Measurements from ENCODE around the gene DDI1.
"Not testable (repeated sequence)": the region's sequence is repeated elsewhere in the genome, so short reads cannot be mapped to it uniquely, and the experiment has no call there.

The DDI1 gene

GRCh38 chr11:104043142-104043541 is 6.7 kb downstream of the DDI1 start:
- no peak for DNase-seq

- no peak for DNase-seq
Observed at GRCh38 chr11:104043678-104044239, 7.3 kb downstream of the DDI1 start.

GRCh38 chr11:104046331-104046730 is 9.9 kb downstream of the DDI1 start:
- DNase-seq = no peak

DNA sequence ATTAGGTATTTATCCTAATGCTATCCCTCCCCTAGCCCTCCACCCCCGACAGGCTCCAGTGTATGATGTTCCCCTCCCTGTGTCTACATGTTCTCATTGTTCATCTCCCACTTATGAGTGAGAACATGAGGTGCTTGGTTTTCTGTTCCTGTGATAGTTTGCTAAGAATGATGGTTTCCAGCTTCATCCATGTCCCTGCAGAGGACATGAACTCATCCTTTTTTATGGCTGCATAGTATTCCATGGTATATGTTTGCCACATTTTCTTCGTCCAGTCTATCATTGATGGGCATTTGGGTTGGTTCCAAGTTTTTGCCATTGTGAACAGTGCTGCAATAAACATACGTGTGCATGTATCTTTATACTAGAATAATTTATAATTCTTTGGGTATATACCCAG is 10.4 kb downstream of the DDI1 start:
- not testable (repeated sequence) for DNase-seq

DNA sequence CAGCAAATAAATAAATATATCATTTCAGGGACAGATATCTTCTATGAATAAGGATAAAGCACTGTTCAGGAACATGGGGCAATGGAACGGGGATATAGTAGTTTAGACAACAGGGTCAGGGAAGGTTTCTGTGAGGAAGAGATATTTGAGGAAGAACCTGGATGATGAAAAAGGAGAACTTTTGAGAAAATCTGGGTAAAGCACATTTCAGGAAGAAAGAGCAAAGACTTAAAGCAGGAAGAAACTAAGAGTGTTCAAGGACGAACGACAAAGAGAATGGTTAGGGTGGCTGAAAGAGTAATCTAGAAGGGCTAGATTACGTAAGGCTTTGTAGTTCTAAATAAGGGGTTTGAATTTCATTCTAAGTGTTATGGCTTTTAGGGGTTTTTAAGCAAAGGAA is 12.7 kb downstream of the DDI1 start:
- no peak for DNase-seq

- DNase-seq = no peak
Observed at GRCh38 chr11:104051778-104052177, 15.3 kb downstream of the DDI1 start.

DNA sequence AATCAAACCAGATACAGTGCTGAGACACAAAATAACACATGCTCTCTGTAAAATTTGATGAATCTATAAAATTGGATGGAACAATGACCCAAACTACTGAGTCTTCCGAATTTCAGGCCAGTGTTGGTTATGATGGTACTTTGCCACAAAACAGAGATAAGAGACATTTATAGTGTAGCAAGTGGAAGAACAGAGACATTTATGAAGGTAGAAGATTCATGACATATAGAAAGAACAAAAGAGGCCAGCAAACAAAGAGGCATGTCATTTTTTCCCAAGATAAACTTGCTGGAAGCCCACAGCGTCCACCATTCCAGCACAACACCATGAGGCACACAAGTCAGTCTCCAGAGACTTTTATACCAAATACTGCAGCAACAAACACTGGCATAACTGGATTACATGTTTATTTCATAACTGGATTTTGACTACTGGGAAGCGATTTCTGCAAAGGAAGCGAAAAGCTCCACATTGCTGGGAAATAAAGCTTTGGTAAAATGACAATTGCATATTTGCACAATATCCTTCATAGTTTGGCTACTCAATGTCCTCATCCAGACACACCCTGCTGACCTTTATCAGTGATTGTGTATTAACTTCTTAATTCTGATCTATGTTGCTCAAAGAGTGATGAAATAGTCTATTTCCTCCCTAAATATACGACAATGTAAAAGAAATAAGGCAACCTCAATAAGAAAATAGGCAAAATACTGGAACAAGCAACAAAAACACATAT is 17.5 kb downstream of the DDI1 start:
- no peak for DNase-seq

- no peak for DNase-seq
Observed at GRCh38 chr11:104054911-104055529, 18.6 kb downstream of the DDI1 start.

- DNase-seq = no peak
Observed at GRCh38 chr11:104055596-104055995, 19.2 kb downstream of the DDI1 start.

DNA sequence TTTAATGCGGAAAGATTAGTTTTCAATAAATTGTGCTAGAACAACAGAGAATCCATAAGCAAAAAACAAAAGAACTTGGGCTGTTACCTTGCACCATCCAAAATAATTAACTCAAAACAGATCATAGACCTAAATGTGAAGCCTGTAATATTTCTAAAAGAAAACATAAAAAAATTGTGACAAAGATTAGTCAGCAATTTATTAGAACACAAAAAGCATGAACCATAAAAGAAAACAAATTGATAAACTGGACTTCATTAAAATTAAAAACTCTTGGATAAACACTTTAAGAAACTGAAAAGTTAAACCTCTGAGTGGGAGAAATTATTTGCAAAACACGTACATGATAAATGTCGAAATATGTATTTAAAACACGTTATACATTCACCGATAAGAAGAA is 21.5 kb downstream of the DDI1 start:
- no peak for DNase-seq

GRCh38 chr11:104058680-104059079 is 22.2 kb downstream of the DDI1 start:
- no peak for DNase-seq

DNA sequence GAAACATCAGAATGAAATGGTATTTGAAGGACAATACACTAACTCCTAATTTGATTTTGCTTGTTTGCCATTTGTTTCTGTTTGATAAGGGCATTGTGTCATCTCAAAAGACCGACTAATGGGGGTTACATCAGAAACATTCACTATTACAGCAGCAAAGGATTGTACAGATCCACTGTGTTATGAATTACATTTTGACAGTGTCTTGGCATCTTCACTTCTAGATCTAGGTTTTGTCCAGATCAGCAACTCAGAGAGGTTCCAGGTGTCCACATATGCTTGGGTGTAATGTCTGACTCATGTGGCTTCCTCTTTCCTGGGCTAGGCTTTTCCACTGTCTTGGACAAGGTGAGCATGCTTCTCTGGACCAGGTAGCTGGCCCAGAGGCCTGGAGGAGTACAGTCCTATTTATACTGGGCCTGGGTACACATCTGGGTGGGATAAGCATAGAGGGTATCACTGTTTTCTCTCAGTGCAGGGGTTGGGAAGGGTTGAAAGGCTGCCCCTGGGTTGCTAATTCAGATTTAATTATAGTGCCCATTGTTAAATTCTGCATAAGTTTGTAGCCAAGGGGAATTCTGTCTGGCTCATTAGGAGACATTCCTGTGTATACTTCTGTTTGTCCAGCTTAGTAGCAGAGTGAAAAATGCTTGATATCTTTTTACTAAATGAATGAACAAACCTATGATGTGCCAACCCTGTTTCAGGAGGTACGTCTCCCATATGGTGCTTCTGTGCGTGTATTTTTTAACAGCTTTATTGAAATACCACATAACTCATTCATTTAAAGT is 23.8 kb downstream of the DDI1 start:
- DNase-seq = no peak

DNA sequence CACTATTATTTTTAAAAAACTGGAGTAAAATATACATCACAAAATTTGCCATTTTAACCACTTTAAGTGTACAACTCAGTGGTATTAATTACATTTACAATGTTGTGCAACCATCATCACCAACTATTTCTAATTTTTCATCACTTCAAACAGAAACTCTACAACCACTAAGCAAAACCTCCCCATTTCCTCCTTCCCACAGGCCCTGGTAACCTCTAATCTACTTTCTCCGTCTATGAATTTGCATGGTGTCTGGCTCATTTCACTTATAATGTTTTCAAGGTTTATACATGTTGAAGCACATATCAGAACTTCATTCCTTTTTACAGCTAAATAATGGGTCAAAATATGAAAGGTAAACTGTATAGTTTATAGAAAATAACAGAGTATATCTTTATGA is 24.4 kb downstream of the DDI1 start:
- no peak for DNase-seq

GRCh38 chr11:104061853-104062521 is 25.5 kb downstream of the DDI1 start:
- no peak for DNase-seq

DNA sequence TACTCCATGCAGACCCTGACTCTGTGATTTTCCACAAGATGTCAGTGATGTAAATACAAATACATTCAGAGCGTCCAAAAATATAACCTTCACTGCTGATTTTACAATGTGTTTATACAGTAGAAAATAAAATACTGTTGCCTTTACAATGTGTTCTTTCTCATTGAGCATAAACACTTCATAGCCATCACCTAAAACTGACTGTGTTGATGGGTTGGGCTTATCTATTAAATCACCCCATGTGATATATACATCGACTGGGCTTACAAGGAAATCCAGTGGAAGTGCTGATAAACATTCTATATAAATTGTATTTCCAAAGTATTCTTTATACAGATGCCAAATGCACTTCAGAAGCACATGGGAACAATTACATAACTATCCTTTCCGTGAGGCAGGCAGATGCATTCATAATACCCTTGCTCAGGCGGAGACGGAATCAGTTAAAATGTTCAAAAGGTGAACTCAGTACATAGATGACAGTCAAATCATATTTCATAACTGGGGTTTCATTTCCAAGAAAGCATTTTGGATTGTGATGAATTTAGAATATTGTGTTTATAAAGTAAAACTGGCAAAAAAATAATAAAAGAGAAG is 27.7 kb downstream of the DDI1 start:
- no peak for DNase-seq

- DNase-seq = no peak
Observed at GRCh38 chr11:104067534-104067933, 31.1 kb downstream of the DDI1 start.

GRCh38 chr11:104073950-104074705 is 37.7 kb downstream of the DDI1 start:
- DNase-seq = no peak

- no peak for DNase-seq
Observed at GRCh38 chr11:104075091-104075490, 38.7 kb downstream of the DDI1 start.

GRCh38 chr11:104075706-104076105 is 39.3 kb downstream of the DDI1 start:
- no peak for DNase-seq

- no peak for DNase-seq
Observed at GRCh38 chr11:104076455-104076854, 40.0 kb downstream of the DDI1 start.

- DNase-seq = no peak
Observed at GRCh38 chr11:104078245-104078644, 41.8 kb downstream of the DDI1 start.

DNA sequence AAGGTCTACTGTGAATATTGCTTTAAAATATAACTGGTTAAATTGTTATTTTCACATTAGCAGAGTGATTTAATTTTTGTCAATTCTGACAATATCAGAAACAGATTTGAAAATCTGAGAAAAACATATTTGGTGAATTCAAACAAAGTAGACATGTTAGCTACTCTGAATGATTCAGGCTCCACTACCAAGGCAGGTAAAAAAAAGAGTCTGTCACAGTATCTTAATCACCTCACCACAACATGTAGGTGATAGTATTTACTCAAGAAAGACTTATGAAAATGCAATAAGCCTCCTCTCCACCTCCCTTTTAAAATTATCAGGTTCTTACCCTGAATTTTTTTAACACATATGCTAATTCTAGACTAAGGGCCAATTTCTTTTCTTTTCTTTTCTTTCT is 42.6 kb downstream of the DDI1 start:
- no peak for DNase-seq
